ENCODE measurements around the gene OGFOD2.

OGFOD2 gene

GRCh38 chr12:122987086-122987951 is 12.3 kb downstream of the OGFOD2 start:
- H2AFZ ChIP-seq (ENCODE audit: low read length) = no peak overlapping the region
- no peaks in the 10 kb centered on the region for H3K9me3 ChIP-seq (replicated peaks; ENCODE audit: insufficient read depth, low read length)
- no peak overlapping the region for H3K4me3 ChIP-seq (ENCODE audit: low read length)
- peaks cover under 1% of the 10 kb centered on the region; the same call in 1 of the 2 replicates for H3K79me2 ChIP-seq (ENCODE audit: low read length)
- no peak overlapping the region for H3K9ac ChIP-seq (ENCODE audit: low read length)
- TF ChIP-seq EZH2 (optimal IDR thresholded peaks at IDR 0.05; ENCODE audit: low read depth, low read length) (no peak), EZH2phosphoT487 (IDR thresholded peaks at IDR 0.05; ENCODE audit: low read length) (no peak), CTCF (IDR thresholded peaks at IDR 0.05; ENCODE audit: low read length) (no peak)
- no peaks in the 10 kb centered on the region for H3K4me1 ChIP-seq (ENCODE audit: low read length)
- no peaks in the 10 kb centered on the region for H3K9me2 ChIP-seq (replicated peaks; ENCODE audit: insufficient read depth, low read length)
- H3F3A ChIP-seq (ENCODE audit: insufficient read depth, low read length) = no peaks in the 10 kb centered on the region
- H3K27me3 ChIP-seq (replicated peaks; ENCODE audit: insufficient read depth, low read length) = no peaks in the 10 kb centered on the region
- H3K36me3 ChIP-seq (replicated peaks; ENCODE audit: insufficient read depth, low read length) = no peaks in the 10 kb centered on the region
- no peak overlapping the region for H3K27ac ChIP-seq (ENCODE audit: low read length)
- H4K20me1 ChIP-seq (ENCODE audit: insufficient read depth, low read length) = no peaks in the 10 kb centered on the region
- H3K4me2 ChIP-seq (ENCODE audit: low read depth, low read length) = no peak overlapping the region
- no peak for DNase-seq

GRCh38 chr12:122988036-122988435 is 13.0 kb downstream of the OGFOD2 start:
- Histone ChIP-seq H3K4me2 (ENCODE audit: low read depth, low read length) (no peak overlapping the region), H3K4me3 (ENCODE audit: low read length) (no peak overlapping the region), H3K79me2 (ENCODE audit: low read length) (no peaks in the 10 kb centered on the region), H3K27ac (ENCODE audit: low read length) (no peak overlapping the region), H4K20me1 (ENCODE audit: insufficient read depth, low read length) (no peaks in the 10 kb centered on the region), H3K36me3 (replicated peaks; ENCODE audit: insufficient read depth, low read length) (no peaks in the 10 kb centered on the region), H3F3A (ENCODE audit: insufficient read depth, low read length) (no peaks in the 10 kb centered on the region), H3K27me3 (replicated peaks; ENCODE audit: insufficient read depth, low read length) (no peaks in the 10 kb centered on the region), H3K9me2 (replicated peaks; ENCODE audit: insufficient read depth, low read length) (no peaks in the 10 kb centered on the region), H3K9ac (ENCODE audit: low read length) (no peak overlapping the region), H3K4me1 (ENCODE audit: low read length) (no peaks in the 10 kb centered on the region), H2AFZ (ENCODE audit: low read length) (no peak overlapping the region), H3K9me3 (replicated peaks; ENCODE audit: insufficient read depth, low read length) (no peaks in the 10 kb centered on the region)
- DNase-seq = no peak
- TF ChIP-seq EZH2phosphoT487 (IDR thresholded peaks at IDR 0.05; ENCODE audit: low read length) = no peak
- no peak for TF ChIP-seq CTCF (IDR thresholded peaks at IDR 0.05; ENCODE audit: low read length)
- no peak for TF ChIP-seq EZH2 (optimal IDR thresholded peaks at IDR 0.05; ENCODE audit: low read depth, low read length)

- H3K4me2 ChIP-seq (ENCODE audit: low read depth, low read length) = no peak overlapping the region
- no peak for DNase-seq
- no peaks in the 10 kb centered on the region for H4K20me1 ChIP-seq (ENCODE audit: insufficient read depth, low read length)
- H3K27me3 ChIP-seq (replicated peaks; ENCODE audit: insufficient read depth, low read length) = no peaks in the 10 kb centered on the region
- no peaks in the 10 kb centered on the region for H3F3A ChIP-seq (ENCODE audit: insufficient read depth, low read length)
- H3K36me3 ChIP-seq (replicated peaks; ENCODE audit: insufficient read depth, low read length) = no peaks in the 10 kb centered on the region
- no peaks in the 10 kb centered on the region for H3K9me2 ChIP-seq (replicated peaks; ENCODE audit: insufficient read depth, low read length)
- H3K27ac ChIP-seq (ENCODE audit: low read length) = no peak overlapping the region
- no peaks in the 10 kb centered on the region for H3K79me2 ChIP-seq (ENCODE audit: low read length)
- no peak overlapping the region for H2AFZ ChIP-seq (ENCODE audit: low read length)
- no peaks in the 10 kb centered on the region for H3K9me3 ChIP-seq (replicated peaks; ENCODE audit: insufficient read depth, low read length)
- no peak overlapping the region for H3K9ac ChIP-seq (ENCODE audit: low read length)
- no peaks in the 10 kb centered on the region for H3K4me1 ChIP-seq (ENCODE audit: low read length)
- TF ChIP-seq EZH2 (optimal IDR thresholded peaks at IDR 0.05; ENCODE audit: low read depth, low read length) (no peak), EZH2phosphoT487 (IDR thresholded peaks at IDR 0.05; ENCODE audit: low read length) (no peak), CTCF (IDR thresholded peaks at IDR 0.05; ENCODE audit: low read length) (no peak)
- no peak overlapping the region for H3K4me3 ChIP-seq (ENCODE audit: low read length)
Observed at GRCh38 chr12:122988612-122989212, 13.7 kb downstream of the OGFOD2 start.

Data from MM.1S (cell line).